Erythroblast (primary cell): ENCODE results near the gene GPR151.

ENCODE experiments used
- GATA1 ChIP-seq: IDR thresholded peaks from 2 replicates; pipeline ENCODE4 v1.6.1; 2011; ENCODE audit warnings: low read depth, mild to moderate bottlenecking, control low read depth, low read length, moderate library complexity
- POLR2A ChIP-seq: IDR thresholded peaks from 2 replicates; pipeline ENCODE4 v1.6.1; 2011; ENCODE audit warnings: mild to moderate bottlenecking, low read length

DNA sequence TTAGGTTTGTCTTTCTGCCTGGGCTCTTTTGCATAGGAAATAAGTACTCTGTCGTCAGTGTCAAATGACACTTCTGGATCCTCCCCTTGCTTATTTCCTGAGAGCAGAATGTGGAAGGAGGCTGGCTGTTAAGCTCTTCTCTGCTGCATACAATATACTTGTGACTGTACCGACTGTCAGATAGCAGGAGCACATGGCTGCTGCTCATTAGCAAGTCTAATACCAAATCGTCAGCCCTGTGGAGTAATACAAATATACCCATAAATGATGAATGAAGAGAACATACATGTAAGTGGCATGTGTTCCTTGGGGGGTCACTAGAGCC, at the start of gene GPR151:
- TF ChIP-seq GATA1 (no peak), POLR2A (no peak)
